K562 (cell line): Measurements from ENCODE around the gene TMEM131L. TPM values are rescaled to one million over a fixed set of nuclear protein-coding genes. Genes with fewer than 3 reads are reported as not detected.

Experiments
- ATAC-seq: fragments of 200-7000 bp; cut with Tn5 transposase; 3 replicates; pipeline ENCODE4 v1.9.1; 2020; ENCODE audit warnings: moderate library complexity
- BruUV-seq: library from RNA; stranded (reverse); fragments of 400-500 nt; replicated peaks from 2 replicates; lab custom pipeline; 2021; lab: Mats Ljungman, UMichigan
- CTCF ChIA-PET: fragments of 300-600 bp; formaldehyde crosslinking; extraction: SDS; loops from one replicate; lab custom pipeline; 2021; ENCODE audit warnings: low intra/inter-chr PET ratio; lab: Yijun Ruan, JAX
- POLR2A ChIA-PET: fragments of 300-600, 350-650 bp; sonication (Branson Sonifier 250); formaldehyde crosslinking; extraction: SDS; loops from one replicate; lab custom pipeline; 2021; ENCODE audit warnings: antibody characterized with exemption, inconsistent platforms; lab: Yijun Ruan, JAX
- DNase-seq, 4 experiments: peaks; one replicate each; pipeline versions ENCODE4 v3.0.0 to v3.0.0-alpha.2; 2011 to 2018; ENCODE audit warnings: low spot score in 3 of 4, mixed read lengths in 3 of 4; ENCODE audit errors: extremely low read depth in 1 of 4
- FAIRE-seq: peaks from 2 replicates; lab custom pipeline; 2011; peaks lifted over from hg19 to GRCh38; lab: Jason Lieb, UNC
- H2AFZ ChIP-seq: 2 replicates; pipeline ENCODE4 v1.6.0; 2011; ENCODE audit warnings: low read depth, low read length, control low read depth, inconsistent platforms
- H3K27ac ChIP-seq: fragments of 200-600 bp; 3 replicates; pipeline ENCODE4 v1.8.0; 2011; ENCODE audit warnings: low read depth, mild to moderate bottlenecking, control low read depth, inconsistent platforms, low read length, moderate library complexity, mixed read lengths; ENCODE audit errors: extremely low read depth
- H3K27me3 ChIP-seq, 2 experiments: fragments of 300-600 bp in 1 of 2; 2 replicates in 1 of 2; 3 replicates in 1 of 2; pipeline versions ENCODE4 v1.6.0 to v1.8.0; 2011; ENCODE audit warnings: inconsistent platforms in 2 of 2, low read length in 2 of 2, mild to moderate bottlenecking in 1 of 2, mixed read lengths in 1 of 2, moderate library complexity in 1 of 2; ENCODE audit not compliant: control insufficient read depth in 2 of 2, insufficient read depth in 2 of 2
- H3K36me3 ChIP-seq: fragments of 300-600 bp; 3 replicates; pipeline ENCODE4 v1.8.0; 2011; ENCODE audit warnings: mild to moderate bottlenecking, low read length, inconsistent platforms; ENCODE audit not compliant: control insufficient read depth, insufficient read depth
- H3K4me1 ChIP-seq, 2 experiments: fragments of 200-600 bp in 1 of 2; replicated peaks in 1 of 2; 2 replicates in 1 of 2; 3 replicates in 1 of 2; pipeline versions ENCODE4 v1.5.1 to v1.8.0; 2011; ENCODE audit warnings: inconsistent platforms in 2 of 2, low read length in 2 of 2, mild to moderate bottlenecking in 1 of 2, mixed read lengths in 1 of 2, moderate library complexity in 1 of 2; ENCODE audit not compliant: control insufficient read depth in 2 of 2, insufficient read depth in 2 of 2
- H3K4me2 ChIP-seq: 2 replicates; pipeline ENCODE4 v1.6.1; 2011; ENCODE audit warnings: low read length, control low read depth, inconsistent platforms, mixed read lengths; ENCODE audit not compliant: insufficient read depth
- H3K4me3 ChIP-seq: fragments of 200-600 bp; sonication (generic), shearing (Covaris generic); 2 replicates; pipeline ENCODE4 v1.5.1; 2016; ENCODE audit warnings: control low read depth, inconsistent platforms
- H3K79me2 ChIP-seq: fragments of 200-600 bp; 3 replicates; pipeline ENCODE4 v1.8.0; 2011; ENCODE audit warnings: low read length, inconsistent platforms; ENCODE audit not compliant: control insufficient read depth, insufficient read depth
- H3K9ac ChIP-seq, 2 experiments: 2 replicates each; pipeline versions ENCODE4 v1.6.0 to v1.6.1; 2011; ENCODE audit warnings: low read depth in 2 of 2, low read length in 2 of 2, control low read depth in 1 of 2, inconsistent platforms in 1 of 2, mild to moderate bottlenecking in 1 of 2, mixed read lengths in 1 of 2; ENCODE audit not compliant: insufficient read depth in 1 of 2
- H3K9me1 ChIP-seq: one replicate; pipeline ENCODE4 v1.6.0; 2011; ENCODE audit warnings: inconsistent platforms, mild to moderate bottlenecking, low read length, moderate library complexity; ENCODE audit not compliant: control insufficient read depth, insufficient read depth
- H3K9me3 ChIP-seq: replicated peaks from 2 replicates; pipeline ENCODE4 v1.5.1; 2011; ENCODE audit warnings: low read depth, low read length, inconsistent platforms; ENCODE audit not compliant: control insufficient read depth, insufficient read depth
- H4K20me1 ChIP-seq: replicated peaks from 2 replicates; pipeline ENCODE4 v1.6.1; 2011; ENCODE audit warnings: low read length, inconsistent platforms, mixed read lengths; ENCODE audit not compliant: control insufficient read depth, insufficient read depth
- ARID3A ChIP-seq: IDR thresholded peaks from 2 replicates; pipeline ENCODE4 v1.6.1; 2012; ENCODE audit warnings: low read depth, low read length, improper control_type of control experiment, borderline replicate concordance
- MECOM ChIP-seq: fragments of 250-450 bp; sonication (Bioruptor Pico); IDR thresholded peaks from 2 replicates; pipeline ENCODE4 v1.8.0; 2022; ENCODE audit warnings: inconsistent platforms
- MLLT1 ChIP-seq, 2 experiments: fragments of 450-650 bp; IDR thresholded peaks; 2 replicates each; pipeline ENCODE4 v1.6.1; 2016
- RAD21 ChIP-seq, 2 experiments: fragments of 250-450 bp in 1 of 2; fragments of 450-650 bp in 1 of 2; sonication (Bioruptor Pico) in 1 of 2; formaldehyde crosslinking in 1 of 2; IDR thresholded peaks in 1 of 2; conservative IDR thresholded peaks in 1 of 2; 2 replicates each; pipeline versions ENCODE4 v1.4.0 to v1.8.0; 2020 to 2022; ENCODE audit warnings: mild to moderate bottlenecking in 2 of 2, moderate library complexity in 1 of 2
- SMARCA4 ChIP-seq: fragments of 450-650 bp; IDR thresholded peaks from 2 replicates; pipeline ENCODE4 v1.6.1; 2016
- ZNF224 ChIP-seq: sonication (generic); formaldehyde crosslinking; IDR thresholded peaks from 2 replicates; pipeline ENCODE4 v1.8.0; 2022; ENCODE audit warnings: mild to moderate bottlenecking, missing genetic modification reagents
- ZNF277 ChIP-seq: fragments of 250-450 bp; sonication (Bioruptor Pico); IDR thresholded peaks from 2 replicates; pipeline ENCODE4 v1.8.0; 2022; ENCODE audit warnings: inconsistent platforms, mild to moderate bottlenecking, moderate library complexity, borderline replicate concordance
- WGBS: fragments of 100-300 bp; shearing (Covaris generic); methylation state at CpG from one replicate; pipeline ENCODE4 v1.1.6; 2016; ENCODE audit warnings: low coverage, mixed read lengths; ENCODE audit not compliant: insufficient coverage; ENCODE audit errors: missing lambda C conversion rate; 5-methylcytosine and 5-hydroxymethylcytosine counted together
- in situ Hi-C: fragments of 300-500 bp; cut with MboI; formaldehyde crosslinking; loops from 4 replicates; pipeline ENCODE4 v1.15.0; 2018; ENCODE audit warnings: inconsistent platforms, mixed read lengths
- intact Hi-C: fragments of 100-400 bp; cut with micrococcal nuclease; formaldehyde crosslinking; loops from 2 replicates; pipeline ENCODE4 v1.14.2; 2022
- polyA plus RNA-seq, 8 experiments: library from polyadenylated mRNA; depleted of rRNA in 4 of 8; stranded (reverse) in 5 of 8; unstranded in 3 of 8; fragments of >200 nt; fragmentation: Nextera tagmentation in 2 of 8; fragmentation: Illumina TruSeq in 1 of 8; extraction: Ambion mirVana in 2 of 8; extraction: Trizol in 1 of 8; gene quantifications; 2 replicates each; pipeline versions ENCODE4 v1.2.1 to v1.2.3, GENCODE V29; 2011 to 2014; ENCODE audit warnings: inconsistent platforms in 1 of 8, missing spikeins in 1 of 8
- total RNA-seq, 7 experiments: library from RNA; depleted of rRNA in 6 of 7; stranded (reverse); fragments of >200 nt in 6 of 7; fragmentation: Illumina TruSeq in 2 of 7; extraction: Trizol in 2 of 7; gene quantifications; 2 replicates each; pipeline versions ENCODE4 v1.2.1 to v1.2.3, GENCODE V29; 2011 to 2021; ENCODE audit warnings: low replicate concordance in 1 of 7

Gene TMEM131L
- total and polyA plus RNA-seq, 9 of the 15 experiments (the other 6 are each of a cell fraction or from before 2014, with no cell fraction given), result 1.2 to 20.8 (median 12.9) TPM

- TF ChIP-seq ZNF224 (no peak), ARID3A (peak; percentile 74; the same call in 1 of the 2 replicates), RAD21 (CRISPR knock-in tag; conservative IDR thresholded peaks at IDR 0.05 in 1 of 2, IDR thresholded peaks at IDR 0.05 in 1 of 2) (peak in 1 of 2 experiments; percentile 43; a peak in 3 of 4 replicates)
These were observed 168.7 kb downstream of the TMEM131L start (continued) for GRCh38 chr4:153634738-153635353.

GRCh38 chr4:153635846-153636245, 169.7 kb downstream of the TMEM131L start:
- no peak for ATAC-seq
- BruUV-seq, result no TSS peak
- no peak for DNase-seq
- H3K27me3 ChIP-seq, result no peaks in the 10 kb centered on the region
- intact Hi-C loops, result no loop called here
- H3K27ac ChIP-seq, result no peak overlapping the region
- no peak overlapping the region for H3K4me2 ChIP-seq
- H3K4me1 ChIP-seq, result peaks cover 0 to 7% of the 10 kb centered on the region in 2 experiments; a peak in 2 of 5 replicates
- no peaks in the 10 kb centered on the region for H3K9me1 ChIP-seq
- no peak overlapping the region for H3K4me3 ChIP-seq
- no peak for FAIRE-seq
- peaks cover 48% of the 10 kb centered on the region for H3K36me3 ChIP-seq
- in situ Hi-C loops, result loop anchor here (10.0 kb wide), 1 partner anchor 781 kb away; no protein-coding TSS in a partner anchor
- H3K9me3 ChIP-seq, result no peaks in the 10 kb centered on the region
- H3K9ac ChIP-seq, result no peak overlapping the region
- POLR2A ChIA-PET, result no interaction called here
- no peak for TF ChIP-seq MLLT1 (IDR thresholded peaks at IDR 0.05)
- no peak for TF ChIP-seq MECOM (CRISPR knock-in tag)
- no peak for TF ChIP-seq ZNF277 (CRISPR knock-in tag)
- TF ChIP-seq SMARCA4, result no peak
- no peaks in the 10 kb centered on the region for H4K20me1 ChIP-seq
- no peaks in the 10 kb centered on the region for H3K79me2 ChIP-seq
- WGBS, result 88% methylated on average over 6 of the region's 6 CpGs
- CTCF ChIA-PET, result interaction anchor here (0.5 kb wide), 1 partner anchor 53 kb away, joined by 3 read pairs; no protein-coding TSS in a partner anchor
- H2AFZ ChIP-seq, result no peak overlapping the region
